OCI-LY7 (cell line): ENCODE measurements around the gene EPB41. TPM values are rescaled to one million over a fixed set of nuclear protein-coding genes. Genes with fewer than 3 reads are reported as not detected.

Experiments used
- BruUV-seq: library from RNA; stranded (reverse); fragments of 400-500 nt; replicated peaks from 2 replicates; lab custom pipeline; 2021; lab: Mats Ljungman, UMichigan
- CTCF ChIA-PET: fragments of 300-600 bp; sonication (Branson Sonifier 250); formaldehyde crosslinking; loops from one replicate; lab custom pipeline; 2022; ENCODE audit warnings: antibody characterized with exemption; ENCODE audit not compliant: unreplicated experiment; lab: Charles Lee
- POLR2A ChIA-PET: fragments of 300-600 bp; sonication (Branson Sonifier 250); formaldehyde crosslinking; loops from one replicate; lab custom pipeline; 2022; ENCODE audit warnings: antibody characterized with exemption; lab: Charles Lee
- DNase-seq: peaks from one replicate; pipeline ENCODE4 v3.0.0-alpha.2; 2015; ENCODE audit warnings: low spot score
- H2AFZ ChIP-seq: fragments of 200-600 bp; sonication (generic), shearing (Covaris generic); 2 replicates; pipeline ENCODE4 v1.6.1; 2014; ENCODE audit warnings: mild to moderate bottlenecking, antibody characterized with exemption, low read length, moderate library complexity
- H3K27ac ChIP-seq: fragments of 200-600 bp; sonication (generic); 2 replicates; pipeline ENCODE4 v1.5.1; 2014; ENCODE audit warnings: mixed run types, low read depth, mild to moderate bottlenecking, moderate library complexity, low read length, inconsistent platforms; ENCODE audit not compliant: poor library complexity, severe bottlenecking
- H3K36me3 ChIP-seq: fragments of 200-600 bp; sonication (generic); 2 replicates; pipeline ENCODE4 v1.6.1; 2014; ENCODE audit warnings: mild to moderate bottlenecking, antibody characterized with exemption, low read length, moderate library complexity, mixed read lengths; ENCODE audit not compliant: insufficient read depth
- H3K4me1 ChIP-seq: fragments of 200-600 bp; sonication (generic); 2 replicates; pipeline ENCODE4 v1.5.1; 2014; ENCODE audit warnings: mild to moderate bottlenecking, low read length; ENCODE audit not compliant: insufficient read depth, poor library complexity, severe bottlenecking
- H3K4me2 ChIP-seq: fragments of 200-600 bp; sonication (generic); 2 replicates; pipeline ENCODE4 v1.6.1; 2014; ENCODE audit warnings: mild to moderate bottlenecking, low read length
- H3K4me3 ChIP-seq: fragments of 200-600 bp; sonication (generic); 2 replicates; pipeline ENCODE4 v1.5.1; 2014; ENCODE audit warnings: mild to moderate bottlenecking, low read depth, low read length; ENCODE audit not compliant: poor library complexity, severe bottlenecking
- H3K79me2 ChIP-seq: fragments of 200-600 bp; sonication (generic); 2 replicates; pipeline ENCODE4 v1.6.1; 2016; ENCODE audit warnings: low read depth, mild to moderate bottlenecking, low read length, moderate library complexity, mixed read lengths; ENCODE audit not compliant: insufficient read depth
- H3K9me2 ChIP-seq: fragments of 200-600 bp; sonication (generic); 2 replicates; pipeline ENCODE4 v1.6.1; 2016; ENCODE audit warnings: mild to moderate bottlenecking, low read length, mixed read lengths; ENCODE audit not compliant: insufficient read depth
- H3K9me3 ChIP-seq: fragments of 200-600 bp; sonication (generic); 2 replicates; pipeline ENCODE4 v1.6.1; 2014; ENCODE audit warnings: mild to moderate bottlenecking, mixed run types, low read length, mixed read lengths
- H4K20me1 ChIP-seq: fragments of 200-600 bp; sonication (generic); 2 replicates; pipeline ENCODE4 v1.6.1; 2014; ENCODE audit warnings: mild to moderate bottlenecking, antibody characterized with exemption, low read length, moderate library complexity, mixed read lengths; ENCODE audit not compliant: insufficient read depth
- EZH2phosphoT487 ChIP-seq: fragments of 200-600 bp; sonication (generic); IDR thresholded peaks from 2 replicates; pipeline ENCODE4 v1.6.1; 2018; ENCODE audit warnings: low read depth, borderline replicate concordance, mild to moderate bottlenecking, mixed run types, antibody characterized with exemption, low read length, moderate library complexity, mixed read lengths
- intact Hi-C: fragments of 100-400 bp; cut with micrococcal nuclease; formaldehyde crosslinking; loops from one replicate; pipeline ENCODE4 v1.10.0; 2022; ENCODE audit not compliant: unreplicated experiment
- total RNA-seq, 2 experiments: library from RNA; depleted of rRNA in 1 of 2; stranded (reverse); fragments of >200 nt in 1 of 2; shearing (Covaris generic) in 1 of 2; gene quantifications; 2 replicates each; pipeline ENCODE4 v1.2.3, GENCODE V29; 2014 to 2022
- TF ChIP-seq, protein P1 (sequence below): fragments of 200-600 bp; sonication (generic); conservative IDR thresholded peaks from 2 replicates; pipeline ENCODE4 v1.5.1; 2014; ENCODE audit warnings: mild to moderate bottlenecking, antibody characterized with exemption, low read length, moderate library complexity, mixed read lengths

Gene EPB41
- total RNA-seq, 2 experiments from 2014 or later = 102 to 103 TPM

DNA sequence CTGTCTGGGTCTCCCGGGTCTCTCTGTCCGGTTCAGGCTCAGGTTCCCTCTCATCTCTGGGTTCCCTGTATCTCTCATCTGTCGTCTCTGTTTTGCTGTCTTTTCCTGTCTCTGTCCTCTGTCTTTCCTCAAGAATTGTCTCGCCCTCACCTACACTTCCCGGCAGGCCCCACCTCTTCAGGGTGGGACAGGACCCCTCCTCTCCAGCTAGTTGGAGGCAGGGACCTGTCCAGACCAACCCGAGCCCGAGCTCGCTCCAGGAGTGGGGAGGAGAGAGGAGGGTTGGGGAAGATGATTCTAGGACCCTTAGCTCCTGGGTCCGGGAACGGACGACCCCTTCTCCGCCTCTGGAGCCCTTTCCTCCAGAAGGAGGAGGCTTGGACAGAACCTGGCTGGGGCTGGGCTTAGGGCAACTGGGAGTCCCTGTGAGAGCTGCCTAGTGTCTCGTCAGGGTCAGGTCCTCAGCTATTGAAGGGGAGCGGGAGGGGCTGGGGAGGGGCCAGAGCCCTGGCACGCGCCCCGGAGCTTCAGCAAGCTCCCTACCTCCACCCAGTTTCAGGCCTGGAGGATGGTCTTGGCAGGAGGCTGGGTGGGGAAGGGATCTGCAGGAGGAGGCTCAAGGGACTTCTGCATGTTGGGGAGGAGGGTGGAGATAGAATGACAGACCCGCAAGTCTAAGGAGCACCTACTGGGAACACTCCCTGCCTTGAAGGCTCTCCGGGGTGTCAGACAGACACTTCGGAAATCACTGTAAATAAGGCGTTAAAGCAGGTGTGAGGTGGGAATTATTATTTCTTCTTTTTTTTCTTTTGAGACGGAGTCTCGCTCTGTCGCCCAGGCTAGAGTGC, 26.3 kb upstream of the EPB41 start:
- no TSS peak for BruUV-seq
- ChIA-PET POLR2A (no interaction called here), CTCF (interaction anchor here (0.7 to 0.8 kb wide), 3 partner anchors 31 to 1493 kb away, joined by 3 to 6 read pairs (median 3); partner anchors contain the start of gene TAF12)
- Histone ChIP-seq H3K4me2 (peak overlapping the region; percentile 84), H2AFZ (peak overlapping the region; percentile 82; the same call in 1 of the 2 replicates), H3K4me1 (peaks cover 44% of the 10 kb centered on the region), H3K36me3 (no peaks in the 10 kb centered on the region), H4K20me1 (no peaks in the 10 kb centered on the region), H3K4me3 (peak overlapping the region; percentile 92), H3K79me2 (peaks cover 5% of the 10 kb centered on the region; the same call in 1 of the 2 replicates), H3K27ac (peak overlapping the region; percentile 40), H3K9me3 (no peaks in the 10 kb centered on the region), H3K9me2 (no peaks in the 10 kb centered on the region)
- no peak for TF ChIP-seq EZH2phosphoT487
- DNase-seq = peak; percentile 6
- intact Hi-C loops = loop anchor here (1.0 kb wide), 1 partner anchor 26 kb away; the partner anchor contains the start of gene EPB41

GRCh38 chr1:28888915-28889314, 25.5 kb upstream of the EPB41 start:
- Histone ChIP-seq H3K9me2 (no peaks in the 10 kb centered on the region), H2AFZ (no peak overlapping the region), H3K27ac (no peak overlapping the region), H3K4me1 (peaks cover 35% of the 10 kb centered on the region), H3K36me3 (peaks cover 3% of the 10 kb centered on the region; the same call in 1 of the 2 replicates), H3K79me2 (peaks cover 5% of the 10 kb centered on the region; the same call in 1 of the 2 replicates), H3K4me3 (no peak overlapping the region), H3K4me2 (no peak overlapping the region), H3K9me3 (no peaks in the 10 kb centered on the region), H4K20me1 (no peaks in the 10 kb centered on the region)
- intact Hi-C loops = no loop called here
- ChIA-PET CTCF (no interaction called here), POLR2A (no interaction called here)
- no peak for DNase-seq
- TF ChIP-seq EZH2phosphoT487 = no peak
- TF ChIP-seq, protein P1, sequence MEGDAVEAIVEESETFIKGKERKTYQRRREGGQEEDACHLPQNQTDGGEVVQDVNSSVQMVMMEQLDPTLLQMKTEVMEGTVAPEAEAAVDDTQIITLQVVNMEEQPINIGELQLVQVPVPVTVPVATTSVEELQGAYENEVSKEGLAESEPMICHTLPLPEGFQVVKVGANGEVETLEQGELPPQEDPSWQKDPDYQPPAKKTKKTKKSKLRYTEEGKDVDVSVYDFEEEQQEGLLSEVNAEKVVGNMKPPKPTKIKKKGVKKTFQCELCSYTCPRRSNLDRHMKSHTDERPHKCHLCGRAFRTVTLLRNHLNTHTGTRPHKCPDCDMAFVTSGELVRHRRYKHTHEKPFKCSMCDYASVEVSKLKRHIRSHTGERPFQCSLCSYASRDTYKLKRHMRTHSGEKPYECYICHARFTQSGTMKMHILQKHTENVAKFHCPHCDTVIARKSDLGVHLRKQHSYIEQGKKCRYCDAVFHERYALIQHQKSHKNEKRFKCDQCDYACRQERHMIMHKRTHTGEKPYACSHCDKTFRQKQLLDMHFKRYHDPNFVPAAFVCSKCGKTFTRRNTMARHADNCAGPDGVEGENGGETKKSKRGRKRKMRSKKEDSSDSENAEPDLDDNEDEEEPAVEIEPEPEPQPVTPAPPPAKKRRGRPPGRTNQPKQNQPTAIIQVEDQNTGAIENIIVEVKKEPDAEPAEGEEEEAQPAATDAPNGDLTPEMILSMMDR = no peak
- no TSS peak for BruUV-seq

DNA sequence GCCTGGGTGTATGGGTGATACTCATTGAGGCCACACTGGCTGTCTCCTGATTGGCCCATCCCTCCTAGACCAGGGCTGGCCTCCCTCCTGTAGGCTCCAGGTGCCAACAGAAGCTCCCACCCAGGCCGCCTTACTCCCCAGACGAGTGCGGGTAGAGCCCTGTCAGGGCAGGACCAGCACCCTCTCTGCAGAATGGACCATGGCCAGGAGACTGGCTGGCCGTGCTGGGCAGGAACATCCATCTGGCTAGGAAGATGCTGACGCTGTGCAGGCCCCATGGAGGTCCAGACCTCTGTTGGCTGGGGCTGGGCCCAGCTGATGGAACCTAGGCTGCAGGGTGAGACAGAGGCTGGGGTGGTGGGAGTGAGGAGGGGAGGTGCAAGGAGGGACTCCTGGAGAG, 25.0 kb upstream of the EPB41 start:
- ChIA-PET CTCF (no interaction called here), POLR2A (no interaction called here)

More for the DNA sequence above, 25.0 kb upstream of the EPB41 start:
- TF ChIP-seq, protein P1 = no peak
- no peak for TF ChIP-seq EZH2phosphoT487
- peaks cover 31% of the 10 kb centered on the region for H3K4me1 ChIP-seq
- no peaks in the 10 kb centered on the region for H3K9me3 ChIP-seq
- DNase-seq = no peak
- no peak overlapping the region for H3K4me3 ChIP-seq
- peaks cover 5% of the 10 kb centered on the region; the same call in 1 of the 2 replicates for H3K79me2 ChIP-seq
- intact Hi-C loops = no loop called here
- no TSS peak for BruUV-seq
- H2AFZ ChIP-seq = no peak overlapping the region
- no peaks in the 10 kb centered on the region for H3K9me2 ChIP-seq
- H3K4me2 ChIP-seq = no peak overlapping the region
- no peaks in the 10 kb centered on the region for H4K20me1 ChIP-seq
- peaks cover 6% of the 10 kb centered on the region; the same call in 1 of the 2 replicates for H3K36me3 ChIP-seq
- H3K27ac ChIP-seq = no peak overlapping the region
